Measurements from ENCODE around the gene KCNH2. TPM values are rescaled to one million over a fixed set of nuclear protein-coding genes. Genes with fewer than 3 reads are reported as not detected.

The KCNH2 gene
- total and polyA plus RNA-seq, 10 of the 15 experiments (the other 5 are each of a cell fraction or from before 2014, with no cell fraction given) = 0.04 to 0.24 (median 0.17) TPM; not detected in 6

DNA sequence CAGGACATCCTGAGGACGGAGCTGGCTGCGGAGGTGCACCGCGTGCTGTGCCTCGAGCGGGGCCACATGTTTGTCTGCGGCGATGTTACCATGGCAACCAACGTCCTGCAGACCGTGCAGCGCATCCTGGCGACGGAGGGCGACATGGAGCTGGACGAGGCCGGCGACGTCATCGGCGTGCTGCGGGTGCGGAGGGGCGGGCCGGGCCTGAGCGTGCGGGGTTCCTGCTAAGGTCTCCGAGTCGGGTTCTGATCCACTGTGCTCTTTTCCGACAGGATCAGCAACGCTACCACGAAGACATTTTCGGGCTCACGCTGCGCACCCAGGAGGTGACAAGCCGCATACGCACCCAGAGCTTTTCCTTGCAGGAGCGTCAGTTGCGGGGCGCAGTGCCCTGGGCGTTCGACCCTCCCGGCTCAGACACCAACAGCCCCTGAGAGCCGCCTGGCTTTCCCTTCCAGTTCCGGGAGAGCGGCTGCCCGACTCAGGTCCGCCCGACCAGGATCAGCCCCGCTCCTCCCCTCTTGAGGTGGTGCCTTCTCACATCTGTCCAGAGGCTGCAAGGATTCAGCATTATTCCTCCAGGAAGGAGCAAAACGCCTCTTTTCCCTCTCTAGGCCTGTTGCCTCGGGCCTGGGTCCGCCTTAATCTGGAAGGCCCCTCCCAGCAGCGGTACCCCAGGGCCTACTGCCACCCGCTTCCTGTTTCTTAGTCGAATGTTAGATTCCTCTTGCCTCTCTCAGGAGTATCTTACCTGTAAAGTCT, 35.8 kb upstream of the KCNH2 start (continued):
- TF ChIP-seq, protein P1, sequence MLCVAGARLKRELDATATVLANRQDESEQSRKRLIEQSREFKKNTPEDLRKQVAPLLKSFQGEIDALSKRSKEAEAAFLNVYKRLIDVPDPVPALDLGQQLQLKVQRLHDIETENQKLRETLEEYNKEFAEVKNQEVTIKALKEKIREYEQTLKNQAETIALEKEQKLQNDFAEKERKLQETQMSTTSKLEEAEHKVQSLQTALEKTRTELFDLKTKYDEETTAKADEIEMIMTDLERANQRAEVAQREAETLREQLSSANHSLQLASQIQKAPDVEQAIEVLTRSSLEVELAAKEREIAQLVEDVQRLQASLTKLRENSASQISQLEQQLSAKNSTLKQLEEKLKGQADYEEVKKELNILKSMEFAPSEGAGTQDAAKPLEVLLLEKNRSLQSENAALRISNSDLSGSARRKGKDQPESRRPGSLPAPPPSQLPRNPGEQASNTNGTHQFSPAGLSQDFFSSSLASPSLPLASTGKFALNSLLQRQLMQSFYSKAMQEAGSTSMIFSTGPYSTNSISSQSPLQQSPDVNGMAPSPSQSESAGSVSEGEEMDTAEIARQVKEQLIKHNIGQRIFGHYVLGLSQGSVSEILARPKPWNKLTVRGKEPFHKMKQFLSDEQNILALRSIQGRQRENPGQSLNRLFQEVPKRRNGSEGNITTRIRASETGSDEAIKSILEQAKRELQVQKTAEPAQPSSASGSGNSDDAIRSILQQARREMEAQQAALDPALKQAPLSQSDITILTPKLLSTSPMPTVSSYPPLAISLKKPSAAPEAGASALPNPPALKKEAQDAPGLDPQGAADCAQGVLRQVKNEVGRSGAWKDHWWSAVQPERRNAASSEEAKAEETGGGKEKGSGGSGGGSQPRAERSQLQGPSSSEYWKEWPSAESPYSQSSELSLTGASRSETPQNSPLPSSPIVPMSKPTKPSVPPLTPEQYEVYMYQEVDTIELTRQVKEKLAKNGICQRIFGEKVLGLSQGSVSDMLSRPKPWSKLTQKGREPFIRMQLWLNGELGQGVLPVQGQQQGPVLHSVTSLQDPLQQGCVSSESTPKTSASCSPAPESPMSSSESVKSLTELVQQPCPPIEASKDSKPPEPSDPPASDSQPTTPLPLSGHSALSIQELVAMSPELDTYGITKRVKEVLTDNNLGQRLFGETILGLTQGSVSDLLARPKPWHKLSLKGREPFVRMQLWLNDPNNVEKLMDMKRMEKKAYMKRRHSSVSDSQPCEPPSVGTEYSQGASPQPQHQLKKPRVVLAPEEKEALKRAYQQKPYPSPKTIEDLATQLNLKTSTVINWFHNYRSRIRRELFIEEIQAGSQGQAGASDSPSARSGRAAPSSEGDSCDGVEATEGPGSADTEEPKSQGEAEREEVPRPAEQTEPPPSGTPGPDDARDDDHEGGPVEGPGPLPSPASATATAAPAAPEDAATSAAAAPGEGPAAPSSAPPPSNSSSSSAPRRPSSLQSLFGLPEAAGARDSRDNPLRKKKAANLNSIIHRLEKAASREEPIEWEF (IDR thresholded peaks at IDR 0.05; ENCODE audit: insufficient replicate concordance, low read depth, low read length) = no peak
- no peak for TF ChIP-seq BCL11A (IDR thresholded peaks at IDR 0.05; ENCODE audit: low read depth, low read length)
- TF ChIP-seq MTA3 (IDR thresholded peaks at IDR 0.05; ENCODE audit: borderline replicate concordance, low read length) = no peak
- no peak for TF ChIP-seq NFYA (IDR thresholded peaks at IDR 0.05; ENCODE audit: borderline replicate concordance, low read depth, low read length)
- peak; percentile 35; the same call in 1 of the 2 replicates for TF ChIP-seq GATAD2B (conservative IDR thresholded peaks at IDR 0.05; ENCODE audit: low read depth)
- no peak for TF ChIP-seq RCOR1 (conservative IDR thresholded peaks at IDR 0.05; ENCODE audit: low read depth, low read length)
- TF ChIP-seq ZNF24 (IDR thresholded peaks at IDR 0.05) = no peak
- TF ChIP-seq ZNF384 (IDR thresholded peaks at IDR 0.05; ENCODE audit: borderline replicate concordance, low read depth, low read length) = no peak
- no peak for TF ChIP-seq FOXK2 (IDR thresholded peaks at IDR 0.05)
- TF ChIP-seq CHD1 (IDR thresholded peaks at IDR 0.05; ENCODE audit: low read depth, low read length) = no peak
- TF ChIP-seq EED (IDR thresholded peaks at IDR 0.05; ENCODE audit: low read depth) = 0 out of 2 replicates have a peak, but pooled peaks have one; percentile 14
- TF ChIP-seq FOS (IDR thresholded peaks at IDR 0.05; ENCODE audit: borderline replicate concordance, extremely low read depth, insufficient read length) = no peak
- TF ChIP-seq, protein P2, sequence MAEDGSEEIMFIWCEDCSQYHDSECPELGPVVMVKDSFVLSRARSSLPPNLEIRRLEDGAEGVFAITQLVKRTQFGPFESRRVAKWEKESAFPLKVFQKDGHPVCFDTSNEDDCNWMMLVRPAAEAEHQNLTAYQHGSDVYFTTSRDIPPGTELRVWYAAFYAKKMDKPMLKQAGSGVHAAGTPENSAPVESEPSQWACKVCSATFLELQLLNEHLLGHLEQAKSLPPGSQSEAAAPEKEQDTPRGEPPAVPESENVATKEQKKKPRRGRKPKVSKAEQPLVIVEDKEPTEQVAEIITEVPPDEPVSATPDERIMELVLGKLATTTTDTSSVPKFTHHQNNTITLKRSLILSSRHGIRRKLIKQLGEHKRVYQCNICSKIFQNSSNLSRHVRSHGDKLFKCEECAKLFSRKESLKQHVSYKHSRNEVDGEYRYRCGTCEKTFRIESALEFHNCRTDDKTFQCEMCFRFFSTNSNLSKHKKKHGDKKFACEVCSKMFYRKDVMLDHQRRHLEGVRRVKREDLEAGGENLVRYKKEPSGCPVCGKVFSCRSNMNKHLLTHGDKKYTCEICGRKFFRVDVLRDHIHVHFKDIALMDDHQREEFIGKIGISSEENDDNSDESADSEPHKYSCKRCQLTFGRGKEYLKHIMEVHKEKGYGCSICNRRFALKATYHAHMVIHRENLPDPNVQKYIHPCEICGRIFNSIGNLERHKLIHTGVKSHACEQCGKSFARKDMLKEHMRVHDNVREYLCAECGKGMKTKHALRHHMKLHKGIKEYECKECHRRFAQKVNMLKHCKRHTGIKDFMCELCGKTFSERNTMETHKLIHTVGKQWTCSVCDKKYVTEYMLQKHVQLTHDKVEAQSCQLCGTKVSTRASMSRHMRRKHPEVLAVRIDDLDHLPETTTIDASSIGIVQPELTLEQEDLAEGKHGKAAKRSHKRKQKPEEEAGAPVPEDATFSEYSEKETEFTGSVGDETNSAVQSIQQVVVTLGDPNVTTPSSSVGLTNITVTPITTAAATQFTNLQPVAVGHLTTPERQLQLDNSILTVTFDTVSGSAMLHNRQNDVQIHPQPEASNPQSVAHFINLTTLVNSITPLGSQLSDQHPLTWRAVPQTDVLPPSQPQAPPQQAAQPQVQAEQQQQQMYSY (CRISPR knock-in tag; IDR thresholded peaks at IDR 0.05) = no peak
- no peak for TF ChIP-seq CBX3 (IDR thresholded peaks at IDR 0.05; ENCODE audit: borderline replicate concordance, low read depth)
- TF ChIP-seq SREBF2 (IDR thresholded peaks at IDR 0.05; ENCODE audit: low read length) = no peak
- no peak for TF ChIP-seq TCF7 (IDR thresholded peaks at IDR 0.05; ENCODE audit: borderline replicate concordance)
- TF ChIP-seq, protein P3, sequence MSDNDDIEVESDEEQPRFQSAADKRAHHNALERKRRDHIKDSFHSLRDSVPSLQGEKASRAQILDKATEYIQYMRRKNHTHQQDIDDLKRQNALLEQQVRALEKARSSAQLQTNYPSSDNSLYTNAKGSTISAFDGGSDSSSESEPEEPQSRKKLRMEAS (IDR thresholded peaks at IDR 0.05; ENCODE audit: low read depth, low read length) = peak; percentile 87; the same call in 1 of the 2 replicates
- no peak for TF ChIP-seq EP300 (IDR thresholded peaks at IDR 0.05; ENCODE audit: borderline replicate concordance in 1 of 2, control insufficient read depth in 1 of 2, low read depth in 2 of 2, low read length in 2 of 2)
- peak; percentile 76 for TF ChIP-seq RFX5 (IDR thresholded peaks at IDR 0.05; ENCODE audit: low read depth, low read length)
